ENCODE data around the gene CLIC4.
"Not testable (repeated sequence)": the region's sequence is repeated elsewhere in the genome, so short reads cannot be mapped to it uniquely, and the experiment has no call there.

The CLIC4 gene

DNA sequence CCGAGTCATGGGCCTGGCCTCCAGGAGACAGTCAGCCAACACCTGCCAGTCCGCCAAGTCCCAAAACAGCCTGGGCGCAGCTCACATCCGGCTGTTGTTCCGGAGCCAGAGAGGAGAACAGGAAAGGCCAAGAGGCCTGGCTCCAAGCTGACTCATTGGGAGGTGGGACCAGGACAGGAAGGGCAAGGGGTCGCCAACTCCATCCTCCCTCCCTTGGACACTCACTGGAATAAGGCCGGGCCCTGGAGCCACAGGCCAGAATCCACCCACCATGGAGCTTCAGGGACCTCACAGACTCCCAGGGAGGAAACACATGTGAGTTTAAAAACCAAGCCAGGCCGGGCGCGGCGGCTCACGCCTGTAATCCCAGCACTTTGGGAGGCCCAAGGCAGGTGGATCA is 25.1 kb upstream of the CLIC4 start:
- no peak for FAIRE-seq

DNA sequence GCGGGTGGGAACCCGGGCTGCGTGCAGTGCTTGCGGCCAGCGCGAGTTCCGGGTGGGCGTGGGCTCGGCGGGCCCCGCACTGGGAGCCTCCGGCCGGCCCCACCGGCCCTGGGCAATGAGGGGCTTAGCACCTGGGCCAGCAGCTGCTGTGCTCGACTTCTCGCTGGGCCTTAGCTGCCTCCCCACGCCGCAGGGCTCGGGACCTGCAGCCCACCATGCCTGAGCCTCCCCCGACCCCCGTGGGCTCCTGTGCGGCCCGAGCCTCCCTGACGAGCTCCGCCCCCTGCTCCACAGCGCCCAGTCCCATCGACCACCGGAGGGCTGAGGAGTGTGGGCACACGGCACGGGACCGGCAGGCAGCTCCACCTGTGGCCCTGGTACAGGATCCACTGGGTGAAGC is 23.7 kb upstream of the CLIC4 start:
- no peak for FAIRE-seq

DNA sequence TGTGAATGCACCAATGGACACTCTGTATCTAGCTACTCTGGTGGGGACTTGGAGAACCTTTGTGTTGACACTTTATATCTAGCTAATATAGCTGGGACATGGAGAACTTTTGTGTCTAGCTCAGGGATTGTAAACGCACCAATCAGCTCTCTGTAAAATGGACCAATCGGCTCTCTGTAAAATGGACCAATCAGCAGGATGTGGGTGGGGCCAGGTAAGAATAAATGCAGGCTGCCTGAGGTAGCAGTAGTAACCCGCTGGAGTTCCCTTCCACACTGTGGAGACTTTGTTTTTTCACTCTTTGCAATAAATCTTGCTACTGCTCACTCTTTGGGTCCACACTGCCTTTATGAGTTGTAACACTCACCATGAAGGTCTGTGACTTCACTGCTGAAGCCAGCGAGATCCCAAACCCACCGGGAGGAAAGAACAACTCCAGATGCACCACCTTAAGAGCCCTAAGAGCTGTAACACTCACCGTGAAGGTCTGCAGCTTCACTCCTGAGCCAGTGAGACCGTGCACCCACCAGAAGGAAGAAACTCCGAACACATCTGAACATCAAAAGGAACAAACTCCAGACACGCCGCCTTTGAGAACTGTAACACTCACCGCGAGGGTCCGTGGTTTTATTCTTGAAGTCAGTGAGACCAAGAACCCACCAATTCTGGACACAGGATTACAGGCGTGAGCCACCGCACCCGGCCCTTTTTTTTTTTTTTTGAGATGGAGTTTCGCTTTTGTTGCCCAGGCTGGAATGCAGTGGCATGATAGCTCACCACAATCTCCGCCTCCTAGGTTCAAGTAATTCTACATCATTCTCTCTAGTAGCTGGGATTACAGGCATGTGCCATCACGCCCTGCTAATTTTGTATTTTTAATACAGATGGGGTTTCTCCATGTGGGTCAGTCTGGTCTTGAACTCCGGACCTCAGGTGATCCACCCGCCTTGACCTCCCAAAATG is 22.9 kb upstream of the CLIC4 start:
- not testable (repeated sequence) for FAIRE-seq

DNA sequence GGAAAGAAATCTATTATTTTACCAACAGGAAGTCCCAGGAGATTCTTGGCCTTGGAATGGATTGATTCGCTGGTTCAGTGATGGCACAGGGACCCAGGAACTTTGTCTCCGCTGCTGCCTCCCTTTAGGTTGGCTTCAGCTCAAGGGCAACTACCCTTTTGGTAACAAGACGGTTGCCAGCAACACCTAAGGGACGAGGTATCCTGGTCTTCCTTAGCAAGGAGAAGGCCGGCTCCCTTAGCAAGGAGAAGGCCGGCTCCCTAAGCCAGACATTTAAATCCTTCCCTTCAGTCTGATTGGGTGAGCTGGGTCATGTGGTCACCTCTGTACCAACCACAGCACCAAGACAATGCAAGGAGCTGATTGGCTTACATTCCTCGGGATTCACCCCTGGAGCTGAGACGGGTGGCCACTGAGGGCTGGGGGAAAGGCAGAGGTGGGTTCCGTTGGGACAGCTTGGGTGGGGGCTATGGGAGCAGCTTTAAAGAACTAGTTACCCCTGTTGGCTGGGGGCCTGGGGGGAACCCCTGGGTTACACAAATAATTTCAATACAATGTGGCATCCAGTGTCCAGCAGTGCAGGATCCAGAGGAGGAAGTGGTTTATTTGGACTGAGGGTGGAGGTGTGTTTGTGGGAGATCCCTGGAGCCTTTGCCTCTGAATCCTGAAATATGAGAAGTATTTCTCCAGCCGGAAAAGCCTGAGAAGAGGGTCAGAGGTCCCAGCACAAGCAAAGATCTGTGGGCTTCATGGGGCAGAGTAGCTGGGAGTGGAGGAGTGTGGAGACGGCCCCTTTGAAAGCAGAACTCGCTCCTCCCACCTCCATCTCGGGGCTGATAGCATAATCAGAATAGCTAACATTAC is 20.7 kb upstream of the CLIC4 start:
- no peak for FAIRE-seq

DNA sequence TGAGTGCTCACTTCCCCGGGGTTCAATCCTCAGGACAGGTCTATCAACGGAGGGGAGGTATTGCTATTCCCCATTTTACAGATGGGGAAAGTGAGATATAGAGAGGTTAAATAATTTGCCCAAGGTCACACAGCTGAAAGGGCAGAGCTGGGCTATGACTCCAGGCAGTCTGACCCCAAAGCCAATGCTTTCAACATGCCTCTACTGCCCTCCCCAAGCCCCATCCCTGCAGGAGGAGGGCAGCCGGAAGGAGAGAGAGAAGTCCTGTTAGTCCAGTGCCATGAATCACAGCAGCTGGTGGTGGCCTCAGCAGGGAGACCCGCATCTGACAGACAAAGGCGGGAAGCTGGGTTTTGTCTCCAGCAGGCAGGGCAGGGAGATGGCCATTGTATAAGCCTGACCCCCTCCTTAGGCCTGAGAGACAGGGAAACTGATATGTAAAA is 20.0 kb upstream of the CLIC4 start:
- no peak for FAIRE-seq

DNA sequence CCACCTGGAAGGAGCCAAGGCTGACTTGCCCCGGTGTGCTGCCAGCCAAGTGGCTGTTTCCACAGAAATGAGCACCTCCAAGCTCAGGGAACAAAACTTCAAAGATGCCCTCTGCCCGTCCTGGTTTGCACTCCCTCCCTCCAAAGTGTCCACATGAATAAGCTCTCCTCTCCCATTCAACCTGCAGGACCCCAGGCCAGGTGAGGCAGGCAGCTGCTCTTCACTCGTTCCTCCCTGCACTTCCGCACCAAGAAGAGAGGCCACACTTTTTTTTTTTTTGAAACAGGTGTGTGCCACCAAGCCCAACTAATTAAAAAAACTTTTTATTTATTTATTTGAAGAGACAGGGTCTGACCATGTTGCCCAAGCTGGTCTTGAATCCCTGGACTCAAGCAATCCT is 18.5 kb upstream of the CLIC4 start:
- no peak for FAIRE-seq

DNA sequence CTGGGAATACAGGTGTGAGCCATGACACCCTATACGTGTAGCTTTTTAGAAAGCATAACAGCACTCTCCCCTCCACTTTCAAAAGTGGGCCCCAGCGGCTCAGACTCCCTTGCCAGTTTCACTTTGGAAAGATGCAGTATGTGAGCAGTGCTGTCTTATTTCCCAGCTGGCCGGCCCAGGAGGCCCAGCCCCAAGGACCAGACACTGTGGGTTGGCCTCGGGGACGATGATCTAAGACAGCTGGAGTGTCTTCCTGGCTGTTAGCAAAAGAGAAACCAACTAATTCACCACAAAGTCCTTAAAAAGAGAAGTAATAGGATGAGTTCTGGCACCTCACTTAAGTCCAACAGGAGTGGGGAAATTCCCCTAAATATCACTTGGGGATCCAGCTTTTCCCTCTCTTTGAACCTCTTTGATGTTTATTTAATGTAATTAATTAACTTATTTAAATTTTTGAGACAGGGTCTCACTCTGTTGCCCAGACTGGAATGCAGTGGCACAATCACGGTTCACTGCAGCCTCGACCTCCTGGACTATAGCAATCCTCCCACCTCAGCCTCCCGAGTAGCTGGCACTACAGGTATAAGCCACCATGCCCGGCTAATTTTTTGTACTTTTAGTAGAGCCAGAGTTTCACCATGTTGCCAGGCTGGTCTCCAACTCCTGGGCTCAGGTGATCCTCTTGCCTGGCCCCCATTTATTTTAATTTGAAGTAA is 17.6 kb upstream of the CLIC4 start:
- no peak for FAIRE-seq

DNA sequence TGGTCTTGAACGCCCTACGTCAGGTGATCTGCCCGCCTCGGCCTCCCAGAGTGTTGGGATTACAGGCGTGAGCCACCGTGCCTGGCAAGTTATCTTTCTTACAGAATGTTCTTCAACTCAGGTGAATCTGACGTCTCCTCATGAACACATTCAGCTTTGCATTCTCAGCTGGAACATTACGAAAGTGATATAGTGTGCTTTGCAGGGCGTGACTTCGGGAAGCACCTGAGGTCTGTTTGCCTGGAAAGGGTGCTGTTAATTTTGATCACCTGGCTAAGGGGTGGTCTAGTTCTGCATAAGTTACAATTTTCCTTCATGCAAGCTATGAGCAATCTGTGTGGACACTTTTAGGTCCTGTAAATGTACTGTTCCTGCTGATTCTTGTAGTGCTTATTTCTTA is 16.3 kb upstream of the CLIC4 start:
- FAIRE-seq: no peak

DNA sequence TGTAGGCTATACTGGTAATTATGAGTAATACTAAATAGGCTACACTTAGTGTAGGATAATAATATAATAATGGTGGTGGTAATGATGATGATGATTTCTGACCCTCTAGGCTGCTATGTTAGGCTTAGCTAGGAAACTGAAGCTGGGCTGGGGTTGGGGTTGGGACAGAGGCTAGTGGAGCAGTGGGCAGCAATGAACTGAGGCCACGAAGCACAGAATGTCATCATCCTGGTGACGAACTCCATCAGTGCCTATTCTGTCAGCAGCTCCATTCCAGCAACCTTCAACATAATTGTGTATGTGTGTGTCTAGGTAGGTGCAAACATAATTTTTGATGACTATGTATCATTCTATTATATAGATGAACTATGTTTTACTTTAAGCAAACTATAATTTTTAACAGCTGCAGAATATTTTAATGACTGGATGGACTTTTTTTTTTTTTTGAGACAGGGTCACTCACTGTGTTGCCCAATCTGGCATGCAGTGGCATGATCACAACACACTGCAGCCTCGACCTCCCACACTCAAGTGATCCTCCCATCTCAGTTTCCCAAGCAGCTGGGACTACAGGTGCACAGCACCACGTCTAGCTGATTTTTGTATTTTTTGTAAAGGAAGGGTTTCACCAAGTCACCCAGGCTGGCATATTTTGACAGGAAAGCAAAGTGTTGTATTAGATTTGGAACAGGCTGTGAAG is 12.9 kb upstream of the CLIC4 start:
- FAIRE-seq: no peak

DNA sequence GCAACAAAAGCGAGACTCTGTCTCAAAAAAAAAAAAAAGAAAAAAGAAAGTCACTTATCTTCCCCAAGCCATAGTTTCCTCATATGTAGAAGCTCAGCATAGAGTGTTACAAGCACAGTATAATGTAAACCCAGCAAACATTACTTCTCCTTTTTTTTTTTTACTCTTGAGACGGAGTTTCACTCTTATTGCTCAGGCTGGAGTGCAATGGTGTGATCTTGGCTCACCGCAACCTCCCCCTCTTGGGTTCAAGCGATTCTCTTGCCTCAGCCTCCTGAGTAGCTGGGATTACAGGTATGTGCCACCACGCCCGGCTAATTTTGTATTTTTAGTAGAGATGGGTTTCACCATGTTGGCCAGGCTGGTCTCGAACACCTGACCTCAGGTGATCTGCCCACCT is 11.9 kb upstream of the CLIC4 start:
- not testable (repeated sequence) for FAIRE-seq

DNA sequence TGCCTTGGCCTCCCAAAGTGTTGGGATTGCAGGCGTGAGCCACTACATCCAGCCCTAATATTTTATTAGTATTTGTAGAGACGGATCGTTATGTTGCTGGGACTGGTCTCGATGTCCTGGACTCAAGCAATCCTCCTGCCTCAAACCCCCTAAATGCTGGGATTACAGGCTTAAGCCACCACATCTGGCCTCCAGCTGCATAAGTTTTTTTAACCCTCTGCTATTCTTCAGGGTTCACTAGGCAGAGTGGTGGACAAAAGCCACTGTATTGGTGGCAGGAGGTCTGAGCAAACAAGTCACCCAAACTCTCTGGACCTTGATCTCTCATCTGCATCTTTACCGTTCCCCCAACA is 10.1 kb upstream of the CLIC4 start:
- FAIRE-seq: no peak

DNA sequence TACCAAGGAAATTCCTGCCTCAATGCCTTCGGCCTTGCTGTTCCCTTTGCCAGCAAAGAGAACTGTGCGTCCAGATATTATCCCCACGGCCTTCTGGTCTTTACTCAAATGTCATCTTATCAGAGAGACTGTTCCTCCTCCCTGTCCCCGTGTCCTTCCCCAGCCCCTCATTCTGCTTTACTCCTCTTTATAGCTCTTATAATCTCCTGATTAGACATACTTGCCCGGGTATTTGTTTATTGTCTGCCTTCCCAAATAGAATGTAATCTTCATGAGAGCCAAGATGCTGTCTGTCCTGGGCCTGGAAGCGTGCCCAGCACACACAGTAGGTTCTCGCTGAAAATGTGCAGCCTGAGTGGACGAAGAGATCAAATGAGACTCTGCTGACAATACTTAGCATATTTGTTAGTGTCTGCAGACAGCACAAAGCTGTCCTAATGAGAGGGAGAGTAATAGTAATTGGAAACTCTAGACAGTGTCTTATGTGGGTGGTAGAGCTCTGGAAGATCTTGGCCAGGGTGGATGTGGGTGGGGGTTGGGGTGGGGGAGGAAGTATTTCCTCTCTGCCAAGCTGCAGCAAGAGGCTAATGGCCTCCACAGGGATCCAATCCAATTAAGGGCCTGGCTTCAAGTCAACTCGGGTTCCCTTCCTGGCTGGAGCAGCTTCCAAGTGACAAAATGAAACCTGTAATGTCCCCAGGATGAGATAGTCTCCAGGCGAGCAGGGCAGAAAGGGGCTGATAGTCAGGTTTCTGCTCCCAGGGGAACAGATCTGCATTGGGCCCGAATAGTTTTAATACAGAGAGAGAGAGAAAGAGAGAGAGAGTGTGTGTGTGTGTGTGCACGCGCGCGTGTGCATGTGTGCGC is 9.5 kb upstream of the CLIC4 start:
- no peak for FAIRE-seq

DNA sequence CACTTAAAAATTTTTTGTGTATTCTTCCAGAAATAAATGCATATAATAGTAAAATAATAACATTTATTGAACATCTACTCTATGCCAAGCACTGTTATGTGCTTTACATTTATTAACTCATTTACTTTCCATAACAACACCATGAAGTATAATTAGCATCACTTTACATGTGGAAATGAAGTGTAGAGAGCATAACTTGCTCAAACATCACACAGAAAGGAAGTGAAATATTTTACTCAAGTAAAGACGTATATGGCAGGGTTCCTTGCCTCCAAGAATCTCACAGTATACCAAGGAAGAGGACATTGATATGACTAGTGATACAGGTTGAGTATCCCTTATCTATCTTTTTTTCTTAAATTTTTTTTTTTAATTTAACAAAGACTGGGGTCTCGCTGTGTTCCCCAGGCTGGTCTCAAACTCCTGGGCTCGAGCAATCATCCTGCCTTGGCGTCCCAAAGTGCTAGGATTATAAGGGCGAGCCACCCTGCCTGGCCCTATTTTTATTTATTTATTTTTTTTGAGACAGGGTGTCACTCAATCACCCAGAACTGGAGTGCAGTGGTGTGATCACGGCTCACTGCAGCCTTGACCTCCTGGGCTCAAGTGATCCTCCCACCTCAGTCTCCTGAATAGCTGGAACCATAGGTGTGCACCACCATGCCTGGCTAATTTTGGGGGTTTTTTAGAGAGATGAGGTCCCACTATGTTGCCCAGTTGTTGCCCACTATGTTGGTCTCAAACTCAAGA is 7.7 kb upstream of the CLIC4 start:
- FAIRE-seq: no peak

DNA sequence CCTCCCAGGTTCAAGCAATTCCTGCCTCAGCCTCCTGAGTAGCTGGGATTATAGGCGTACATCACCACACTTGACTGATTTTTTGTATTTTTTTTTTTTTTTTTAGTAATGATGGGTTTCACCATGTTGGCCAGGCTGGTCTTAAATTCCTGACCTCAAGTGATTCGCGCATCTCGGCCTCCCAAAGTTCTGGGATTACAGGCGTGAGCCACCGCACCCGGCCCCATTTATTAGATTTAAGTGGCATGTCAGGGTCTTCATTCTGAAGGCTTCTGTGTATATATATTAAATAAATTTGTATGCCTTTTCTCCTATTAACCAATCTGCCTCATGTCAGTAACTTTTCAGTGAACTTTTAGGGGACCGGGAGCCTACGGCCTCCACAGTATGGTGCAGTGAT is 6.0 kb upstream of the CLIC4 start:
- FAIRE-seq: no peak

DNA sequence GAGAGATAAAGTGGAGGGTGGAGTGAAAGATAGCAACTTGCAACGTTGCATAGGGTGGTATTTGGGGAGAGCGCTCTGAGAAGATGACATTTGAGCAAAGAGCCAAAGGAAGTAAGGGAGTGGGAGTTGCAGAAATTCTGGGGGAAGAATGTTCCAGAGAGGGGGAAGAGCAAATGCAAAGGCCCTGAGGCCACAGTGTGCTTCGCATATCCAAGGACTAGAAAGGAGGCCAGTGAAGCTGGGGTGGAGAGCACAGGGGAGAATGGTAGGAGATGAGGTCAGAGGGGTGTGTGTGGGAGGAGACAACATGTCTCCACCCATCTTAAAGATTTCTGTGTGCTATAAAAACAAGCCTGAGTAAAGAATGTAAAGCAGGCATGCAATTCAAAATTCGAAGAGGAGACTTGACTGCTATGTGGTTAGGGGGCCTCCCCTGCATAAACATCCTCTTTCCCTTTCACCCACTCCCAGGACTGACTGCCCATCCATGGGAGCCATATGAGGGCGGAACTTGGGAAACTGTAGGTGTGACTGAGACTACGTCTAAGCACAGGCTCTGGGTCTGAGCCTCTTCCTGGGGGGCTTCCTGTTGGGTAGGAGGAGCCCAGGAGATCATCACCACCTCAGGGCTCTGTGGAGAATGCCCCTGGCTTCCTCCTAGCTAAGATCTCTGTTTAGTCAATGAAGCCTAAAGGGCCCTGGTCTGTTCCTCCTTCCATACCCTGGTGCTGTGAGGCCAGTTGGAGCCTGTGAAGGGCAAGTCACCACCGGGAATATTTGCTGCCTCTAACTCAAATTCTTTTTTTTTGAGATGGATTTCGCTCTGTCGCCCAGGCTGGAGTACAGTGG is 2.9 kb upstream of the CLIC4 start:
- FAIRE-seq: no peak

DNA sequence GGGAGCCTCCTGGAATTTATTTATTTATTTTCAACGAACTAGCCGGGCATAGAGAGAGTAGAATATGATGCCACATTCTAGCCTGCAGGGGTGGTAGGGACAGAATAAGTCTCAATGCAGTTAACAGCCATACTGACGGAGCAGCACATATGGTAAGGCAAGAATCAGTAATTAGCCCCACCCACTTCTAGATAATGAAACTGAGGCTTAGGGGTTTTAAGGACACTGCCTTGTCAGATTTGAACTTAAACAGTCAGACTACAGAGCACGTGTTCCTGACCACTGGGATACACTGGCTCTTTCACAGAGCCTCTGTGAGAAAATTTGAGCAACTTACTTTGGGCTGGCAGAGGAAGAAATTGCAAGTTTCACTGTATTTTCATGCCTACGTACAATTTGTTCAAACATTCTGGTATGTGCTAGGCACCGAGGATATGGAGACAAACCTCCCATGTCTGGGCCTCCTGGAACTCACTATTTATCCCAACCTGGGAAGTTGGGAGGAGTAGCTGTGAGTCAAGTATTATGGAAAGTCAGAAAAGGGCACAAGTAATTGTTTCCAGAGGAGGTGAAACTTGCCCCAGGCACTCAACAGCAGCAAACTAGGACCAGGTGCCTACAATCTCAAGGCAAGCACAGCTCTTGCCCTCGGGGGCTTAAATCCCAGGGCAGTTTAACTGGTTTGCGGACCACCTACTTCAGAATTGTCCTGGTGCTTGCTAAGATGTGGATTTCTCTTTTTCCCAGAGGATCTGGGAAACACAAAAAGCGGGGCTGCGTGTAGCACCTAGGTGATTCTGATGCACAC is 1.6 kb upstream of the CLIC4 start:
- no peak for FAIRE-seq

DNA sequence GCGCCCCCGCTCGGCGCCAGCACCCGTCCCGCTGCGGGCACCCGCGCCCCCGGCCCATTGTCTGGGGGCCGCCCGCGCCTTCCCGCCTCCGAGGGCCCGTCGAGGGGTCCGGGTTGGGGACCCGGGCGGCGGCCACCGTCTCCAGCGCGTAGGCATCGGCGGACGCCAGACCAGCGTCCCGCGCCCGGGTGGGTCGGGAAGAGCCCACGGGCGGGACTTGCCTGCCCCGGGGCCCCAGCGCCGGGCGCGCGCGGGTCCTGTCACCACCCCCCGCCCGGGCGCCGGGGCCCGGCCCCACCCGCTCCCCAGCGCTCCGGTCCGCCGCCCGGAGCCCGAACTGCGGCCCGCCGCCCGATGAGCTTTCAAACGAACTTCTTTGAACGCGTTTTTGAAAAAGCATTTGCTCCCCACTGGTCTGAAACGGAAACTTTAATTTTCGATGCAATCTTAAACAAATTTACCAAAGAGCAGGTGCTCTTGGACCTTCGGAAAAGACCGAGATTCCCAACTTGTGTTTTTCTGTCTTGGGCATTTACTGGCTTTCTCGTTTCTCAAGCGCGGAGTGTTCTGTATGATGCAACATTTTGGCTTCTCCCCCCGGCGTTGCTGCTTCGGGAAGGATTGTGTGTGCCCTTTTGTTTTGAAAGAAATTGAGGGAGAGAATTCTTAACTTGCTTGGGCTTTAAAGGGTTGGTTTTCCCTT is 615 bp downstream of the CLIC4 start:
- FAIRE-seq: no peak
